Neural progenitor cell (in vitro differentiated cells): ENCODE results near the gene JPH2. TPM values are rescaled to one million over a fixed set of nuclear protein-coding genes. Genes with fewer than 3 reads are reported as not detected.
A peak's percentile ranks its signal among the peaks of the same experiment; 100 is the strongest.

Experiments used
- DNase-seq: peaks from one replicate; pipeline ENCODE4 v3.0.0-alpha.2; 2016; ENCODE audit warnings: low spot score
- H2AFZ ChIP-seq: fragments of 200-600 bp; sonication (generic); replicated peaks from 2 replicates; pipeline ENCODE4 v1.6.1; 2016; ENCODE audit warnings: antibody characterized with exemption
- H3F3A ChIP-seq: fragments of 200-600 bp; sonication (generic); 2 replicates; pipeline ENCODE4 v1.6.1; 2016; ENCODE audit warnings: antibody characterized with exemption, low read depth
- H3K27ac ChIP-seq: fragments of 200-600 bp; sonication (generic); 2 replicates; pipeline ENCODE4 v1.5.1; 2016; ENCODE audit warnings: mild to moderate bottlenecking
- H3K27me3 ChIP-seq: fragments of 200-600 bp; sonication (generic); 2 replicates; pipeline ENCODE4 v1.6.1; 2016; ENCODE audit warnings: mild to moderate bottlenecking, moderate library complexity
- H3K36me3 ChIP-seq: fragments of 200-600 bp; sonication (generic); 2 replicates; pipeline ENCODE4 v1.5.1; 2016
- H3K4me1 ChIP-seq: fragments of 200-600 bp; sonication (generic); 2 replicates; pipeline ENCODE4 v1.6.1; 2016; ENCODE audit warnings: mixed run types
- H3K4me2 ChIP-seq: fragments of 200-600 bp; sonication (generic); 2 replicates; pipeline ENCODE4 v1.6.1; 2016
- H3K4me3 ChIP-seq: fragments of 200-600 bp; sonication (generic); 2 replicates; pipeline ENCODE4 v1.5.1; 2016
- H3K79me2 ChIP-seq: fragments of 200-600 bp; sonication (generic); 2 replicates; pipeline ENCODE4 v1.6.1; 2016; ENCODE audit warnings: low read depth
- H3K9ac ChIP-seq: fragments of 200-600 bp; sonication (generic); 2 replicates; pipeline ENCODE4 v1.6.1; 2016
- H3K9me3 ChIP-seq: fragments of 200-600 bp; sonication (generic); 2 replicates; pipeline ENCODE4 v1.5.1; 2016; ENCODE audit warnings: low read depth
- H4K20me1 ChIP-seq: fragments of 200-600 bp; sonication (generic); 2 replicates; pipeline ENCODE4 v1.6.1; 2016; ENCODE audit warnings: low read depth
- H3K27ac Mint-ChIP-seq: 3 replicates; pipeline ENCODE4 v1.8.0; 2021; ENCODE audit warnings: mixed read lengths
- H3K27me3 Mint-ChIP-seq: 2 replicates; pipeline ENCODE4 v1.8.0; 2022; ENCODE audit warnings: low read depth, mild to moderate bottlenecking, inconsistent platforms, moderate library complexity, mixed read lengths; ENCODE audit not compliant: insufficient read depth
- H3K36me3 Mint-ChIP-seq: 3 replicates; pipeline ENCODE4 v1.8.0; 2021; ENCODE audit warnings: mixed read lengths
- H3K4me1 Mint-ChIP-seq: 3 replicates; pipeline ENCODE4 v1.8.0; 2021; ENCODE audit warnings: mixed read lengths
- H3K4me3 Mint-ChIP-seq: 3 replicates; pipeline ENCODE4 v1.8.0; 2021; ENCODE audit warnings: mild to moderate bottlenecking, moderate library complexity, mixed read lengths
- H3K9me3 Mint-ChIP-seq: 3 replicates; pipeline ENCODE4 v1.8.0; 2020; ENCODE audit warnings: mixed read lengths
- CTCF ChIP-seq: fragments of 200-600 bp; sonication (generic); IDR thresholded peaks from 2 replicates; pipeline ENCODE4 v1.5.1; 2017; ENCODE audit warnings: antibody characterized with exemption, mild to moderate bottlenecking
- EZH2 ChIP-seq: fragments of 200-600 bp; sonication (generic); IDR thresholded peaks from 2 replicates; pipeline ENCODE4 v1.6.1; 2017; ENCODE audit warnings: antibody characterized with exemption, mild to moderate bottlenecking, moderate library complexity
- EZH2phosphoT487 ChIP-seq: fragments of 200-600 bp; sonication (generic); IDR thresholded peaks from 2 replicates; pipeline ENCODE4 v1.6.1; 2017; ENCODE audit warnings: antibody characterized with exemption
- total RNA-seq: library from RNA; depleted of rRNA; stranded (reverse); fragments of >200 nt; gene quantifications from 2 replicates; pipeline ENCODE4 v1.2.3, GENCODE V29; 2015; ENCODE audit warnings: low replicate concordance

The JPH2 gene
- total RNA-seq, 1 donor from 2014 or later: not detected

- Histone ChIP-seq H3K27me3 (no peaks in the 10 kb centered on the region), H2AFZ (no peak overlapping the region), H3K4me3 (no peak overlapping the region), H3F3A (no peaks in the 10 kb centered on the region), H3K9me3 (no peaks in the 10 kb centered on the region), H3K9ac (no peak overlapping the region), H3K79me2 (peaks cover 34% of the 10 kb centered on the region), H3K4me2 (no peak overlapping the region), H3K4me1 (no peaks in the 10 kb centered on the region), H3K36me3 (peaks cover 10% of the 10 kb centered on the region), H4K20me1 (peaks cover 58% of the 10 kb centered on the region), H3K27ac (no peak overlapping the region)
- DNase-seq: no peak
- H3K27ac Mint-ChIP-seq: no peak overlapping the region
- no peak overlapping the region for H3K4me3 Mint-ChIP-seq
- H3K36me3 Mint-ChIP-seq: peaks cover 34% of the 10 kb centered on the region
- peaks cover 16% of the 10 kb centered on the region for H3K4me1 Mint-ChIP-seq
- TF ChIP-seq EZH2phosphoT487 (no peak), EZH2 (no peak), CTCF (no peak)
- no peaks in the 10 kb centered on the region for H3K9me3 Mint-ChIP-seq
- H3K27me3 Mint-ChIP-seq: no peaks in the 10 kb centered on the region
Measured at GRCh38 chr20:44198872-44199271, 11.9 kb upstream of the JPH2 start.

- Histone ChIP-seq H3K27ac (peak overlapping the region; percentile 13), H3K4me3 (no peak overlapping the region), H3K9ac (no peak overlapping the region), H2AFZ (no peak overlapping the region), H3K4me1 (no peaks in the 10 kb centered on the region), H3K9me3 (no peaks in the 10 kb centered on the region), H3F3A (no peaks in the 10 kb centered on the region), H3K79me2 (peaks cover 10% of the 10 kb centered on the region), H4K20me1 (peaks cover 41% of the 10 kb centered on the region), H3K36me3 (peaks cover 10% of the 10 kb centered on the region), H3K27me3 (no peaks in the 10 kb centered on the region), H3K4me2 (no peak overlapping the region)
- TF ChIP-seq EZH2 (no peak), CTCF (no peak), EZH2phosphoT487 (no peak)
- Mint-ChIP-seq H3K27ac (no peak overlapping the region), H3K36me3 (peaks cover 26% of the 10 kb centered on the region), H3K4me3 (no peak overlapping the region), H3K4me1 (peaks cover 16% of the 10 kb centered on the region), H3K27me3 (peaks cover 3% of the 10 kb centered on the region), H3K9me3 (no peaks in the 10 kb centered on the region)
- no peak for DNase-seq
Measured at GRCh38 chr20:44196271-44196670, 9.3 kb upstream of the JPH2 start.

- TF ChIP-seq EZH2phosphoT487: no peak
- no peak for TF ChIP-seq EZH2
- no peak for TF ChIP-seq CTCF
- H3K27me3 Mint-ChIP-seq: peaks cover 3% of the 10 kb centered on the region
- H3K36me3 Mint-ChIP-seq: peaks cover 25% of the 10 kb centered on the region
- no peak overlapping the region for H3K4me3 Mint-ChIP-seq
- H3K9me3 Mint-ChIP-seq: no peaks in the 10 kb centered on the region
- Histone ChIP-seq H3K4me1 (no peaks in the 10 kb centered on the region), H3K4me2 (no peak overlapping the region), H3K79me2 (peaks cover 6% of the 10 kb centered on the region), H3K9ac (no peak overlapping the region), H2AFZ (no peak overlapping the region), H3K27ac (no peak overlapping the region), H3K4me3 (no peak overlapping the region), H4K20me1 (peaks cover 36% of the 10 kb centered on the region), H3F3A (no peaks in the 10 kb centered on the region), H3K36me3 (peaks cover 9% of the 10 kb centered on the region), H3K9me3 (no peaks in the 10 kb centered on the region), H3K27me3 (no peaks in the 10 kb centered on the region)
- peaks cover 16% of the 10 kb centered on the region for H3K4me1 Mint-ChIP-seq
- no peak for DNase-seq
- H3K27ac Mint-ChIP-seq: no peak overlapping the region
Measured at GRCh38 chr20:44195605-44196004, 8.6 kb upstream of the JPH2 start.
